Activated T-cell treated with anti-CD3 and anti-CD28 coated beads for 4 hours (primary cell): ENCODE measurements around the gene TAOK1.
"Not testable (repeated sequence)": the region's sequence is repeated elsewhere in the genome, so short reads cannot be mapped to it uniquely, and the experiment has no call there.

ENCODE experiments used
- DNase-seq: peaks from one replicate; pipeline ENCODE4 v3.0.0-alpha.2; 2020

The TAOK1 gene

GRCh38 chr17:29449865-29450671 lies 59.9 kb downstream of the TAOK1 start:
- DNase-seq = no peak

GRCh38 chr17:29451121-29451742 lies 61.1 kb downstream of the TAOK1 start:
- DNase-seq = no peak

- no peak for DNase-seq
These were observed 67.9 kb downstream of the TAOK1 start for GRCh38 chr17:29458066-29458465.

- no peak for DNase-seq
These were observed 71.5 kb downstream of the TAOK1 start for GRCh38 chr17:29461483-29462206.

GRCh38 chr17:29469276-29469675 lies 79.1 kb downstream of the TAOK1 start:
- DNase-seq = no peak

GRCh38 chr17:29473437-29473836 lies 83.3 kb downstream of the TAOK1 start:
- DNase-seq = not testable (repeated sequence)

- no peak for DNase-seq
These were observed 84.1 kb downstream of the TAOK1 start for GRCh38 chr17:29474297-29474696.

GRCh38 chr17:29475891-29476290 lies 85.7 kb downstream of the TAOK1 start:
- no peak for DNase-seq

GRCh38 chr17:29480249-29480928 lies 90.2 kb downstream of the TAOK1 start:
- DNase-seq = not testable (repeated sequence)

- DNase-seq = no peak
These were observed 93.3 kb downstream of the TAOK1 start for GRCh38 chr17:29483503-29483902.

- no peak for DNase-seq
These were observed 104.8 kb downstream of the TAOK1 start for GRCh38 chr17:29495011-29495410.

- no peak for DNase-seq
These were observed 114.5 kb downstream of the TAOK1 start for GRCh38 chr17:29504711-29505110.

GRCh38 chr17:29505836-29506235 lies 115.7 kb downstream of the TAOK1 start:
- DNase-seq = no peak

- no peak for DNase-seq
These were observed 120.8 kb downstream of the TAOK1 start for GRCh38 chr17:29510953-29511352.

GRCh38 chr17:29514792-29515191 lies 124.6 kb downstream of the TAOK1 start:
- no peak for DNase-seq

GRCh38 chr17:29518359-29518758 lies 128.2 kb downstream of the TAOK1 start:
- DNase-seq = no peak

- no peak for DNase-seq
These were observed 134.5 kb downstream of the TAOK1 start for GRCh38 chr17:29524692-29525091.

- no peak for DNase-seq
These were observed 136.2 kb downstream of the TAOK1 start for GRCh38 chr17:29526322-29526721.

- no peak for DNase-seq
These were observed 143.8 kb downstream of the TAOK1 start for GRCh38 chr17:29533976-29534375.

GRCh38 chr17:29544066-29544465 lies 153.9 kb downstream of the TAOK1 start:
- DNase-seq = no peak

GRCh38 chr17:29546085-29546484 lies 155.9 kb downstream of the TAOK1 start:
- no peak for DNase-seq

GRCh38 chr17:29546830-29547229 lies 156.7 kb downstream of the TAOK1 start:
- DNase-seq = no peak
